Spleen (tissue), 7 donors: Measurements from ENCODE around the gene RAD51B.

ENCODE experiments used
- CTCF ChIP-seq, 11 experiments: fragments of 200-600 bp in 7 of 11; fragments of 450-650 bp in 4 of 11; sonication (generic) in 4 of 11; IDR thresholded peaks in 8 of 11; conservative IDR thresholded peaks in 3 of 11; 1 replicate in 7 of 11; 2 replicates in 4 of 11; pipeline versions ENCODE4 v1.4.0 to v1.8.0; 2016 to 2021; ENCODE audit warnings: antibody characterized with exemption in 11 of 11, inconsistent platforms in 4 of 11, mild to moderate bottlenecking in 1 of 11
- POLR2AphosphoS5 ChIP-seq, 3 donors: sonication (generic); formaldehyde crosslinking; IDR thresholded peaks; one replicate each; pipeline ENCODE4 v1.5.1; 2017; ENCODE audit warnings: antibody characterized with exemption in 3 of 3
- donor health status: DM: no; HTN: no; CAD: no; lungs with moderate emphysema.
- donor health status: DM: no; HTN: no; CAD: no.
- donor health status: DM: no; HTN: no; CAD: no.

GRCh38 chr14:68669603-68670358 is 850.2 kb downstream of the RAD51B start:
- TF ChIP-seq CTCF (IDR thresholded peaks at IDR 0.05 in 8 of 11, conservative IDR thresholded peaks at IDR 0.05 in 3 of 11), result no peak
- TF ChIP-seq POLR2AphosphoS5 (IDR thresholded peaks at IDR 0.05), result no peak
